Measurements from ENCODE around the gene DCAF4.

Gene DCAF4

DNA sequence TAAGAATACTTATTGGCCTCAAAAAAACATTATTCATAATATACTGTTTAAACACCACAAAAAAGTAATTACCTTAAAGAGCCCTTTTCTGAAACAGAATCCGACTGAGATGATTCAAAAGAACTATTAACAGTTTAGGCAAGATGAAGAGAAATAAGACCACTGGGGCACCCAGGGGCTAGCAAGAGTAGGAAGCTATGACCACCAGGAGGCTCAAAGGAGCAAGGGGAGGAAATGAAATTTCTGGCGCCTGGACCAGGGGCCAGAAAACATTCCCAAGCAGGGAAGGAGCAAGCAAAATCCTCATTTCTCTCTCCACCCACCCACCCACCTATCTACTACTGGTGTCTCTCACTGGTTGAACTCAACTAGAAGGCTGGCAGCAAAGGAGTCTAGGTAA, 6.3 kb upstream of the DCAF4 start:
- no peak for DNase-seq (ENCODE audit: extremely low spot score)

DNA sequence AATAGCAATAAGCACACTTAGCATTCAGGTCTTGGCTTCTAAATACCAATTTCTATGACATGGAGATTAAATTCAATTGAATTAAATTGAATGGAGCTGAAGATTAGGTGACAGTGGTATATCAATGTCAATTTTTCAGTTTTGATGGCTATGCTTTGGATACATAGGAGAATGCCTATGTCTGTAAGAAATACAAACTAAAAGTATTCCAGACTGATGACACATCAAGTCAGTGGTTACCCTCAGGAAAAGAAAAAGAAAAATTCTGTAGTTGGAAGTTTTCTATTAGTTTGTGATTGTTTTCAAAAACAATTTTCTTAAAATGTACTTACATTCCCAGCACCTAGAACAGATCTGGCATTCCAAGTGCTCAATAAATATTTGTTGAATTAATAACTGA, 4.9 kb upstream of the DCAF4 start:
- CTCF ChIA-PET = interaction anchor here (1.1 to 4.1 kb wide), 5 partner anchors 17 to 407 kb away, joined by 4 to 12 read pairs (median 6); no protein-coding TSS in a partner anchor

More for the DNA sequence above, 6.3 kb upstream of the DCAF4 start:
- TF ChIP-seq, protein P1, sequence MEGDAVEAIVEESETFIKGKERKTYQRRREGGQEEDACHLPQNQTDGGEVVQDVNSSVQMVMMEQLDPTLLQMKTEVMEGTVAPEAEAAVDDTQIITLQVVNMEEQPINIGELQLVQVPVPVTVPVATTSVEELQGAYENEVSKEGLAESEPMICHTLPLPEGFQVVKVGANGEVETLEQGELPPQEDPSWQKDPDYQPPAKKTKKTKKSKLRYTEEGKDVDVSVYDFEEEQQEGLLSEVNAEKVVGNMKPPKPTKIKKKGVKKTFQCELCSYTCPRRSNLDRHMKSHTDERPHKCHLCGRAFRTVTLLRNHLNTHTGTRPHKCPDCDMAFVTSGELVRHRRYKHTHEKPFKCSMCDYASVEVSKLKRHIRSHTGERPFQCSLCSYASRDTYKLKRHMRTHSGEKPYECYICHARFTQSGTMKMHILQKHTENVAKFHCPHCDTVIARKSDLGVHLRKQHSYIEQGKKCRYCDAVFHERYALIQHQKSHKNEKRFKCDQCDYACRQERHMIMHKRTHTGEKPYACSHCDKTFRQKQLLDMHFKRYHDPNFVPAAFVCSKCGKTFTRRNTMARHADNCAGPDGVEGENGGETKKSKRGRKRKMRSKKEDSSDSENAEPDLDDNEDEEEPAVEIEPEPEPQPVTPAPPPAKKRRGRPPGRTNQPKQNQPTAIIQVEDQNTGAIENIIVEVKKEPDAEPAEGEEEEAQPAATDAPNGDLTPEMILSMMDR (IDR thresholded peaks at IDR 0.05; ENCODE audit: control extremely low read depth, extremely low read depth, low read depth, missing control alignments) = no peak
- POLR2A ChIA-PET = no interaction called here
- CTCF ChIA-PET = interaction anchor here (1.0 to 4.1 kb wide), 3 partner anchors 12 to 403 kb away, joined by 4 to 12 read pairs (median 5); no protein-coding TSS in a partner anchor

DNA sequence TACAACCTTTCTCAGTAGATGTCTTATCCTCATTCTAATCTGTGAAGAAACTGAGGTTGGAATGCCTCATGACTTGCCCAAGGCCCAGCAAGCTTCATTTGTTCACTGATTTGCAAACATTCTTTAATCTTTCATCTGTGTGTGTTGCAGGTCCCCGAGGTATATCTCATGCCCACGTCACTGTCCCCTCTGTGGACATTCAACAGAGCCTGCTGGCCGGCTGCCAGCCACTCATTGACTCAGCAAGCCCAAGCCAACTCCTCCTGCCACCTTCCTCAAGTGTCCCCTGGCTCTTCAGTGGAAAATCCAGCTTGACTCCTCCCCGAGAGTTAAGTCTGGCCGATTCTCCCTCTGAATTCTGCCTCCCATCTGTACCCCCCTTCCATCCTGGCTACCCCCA, 1.9 kb upstream of the DCAF4 start:
- no peak for DNase-seq (ENCODE audit: extremely low spot score)
- POLR2A ChIA-PET = no interaction called here
- CTCF ChIA-PET = interaction anchor here (1.3 to 3.7 kb wide), 3 partner anchors 15 to 409 kb away, joined by 3 to 29 read pairs (median 6); no protein-coding TSS in a partner anchor
- TF ChIP-seq, protein P1 (IDR thresholded peaks at IDR 0.05; ENCODE audit: control extremely low read depth, extremely low read depth, low read depth, missing control alignments) = no peak

More for the DNA sequence above, 4.9 kb upstream of the DCAF4 start:
- no peak for DNase-seq (ENCODE audit: extremely low spot score)
- TF ChIP-seq, protein P1 (IDR thresholded peaks at IDR 0.05; ENCODE audit: control extremely low read depth, extremely low read depth, low read depth, missing control alignments) = no peak
- POLR2A ChIA-PET = no interaction called here

DNA sequence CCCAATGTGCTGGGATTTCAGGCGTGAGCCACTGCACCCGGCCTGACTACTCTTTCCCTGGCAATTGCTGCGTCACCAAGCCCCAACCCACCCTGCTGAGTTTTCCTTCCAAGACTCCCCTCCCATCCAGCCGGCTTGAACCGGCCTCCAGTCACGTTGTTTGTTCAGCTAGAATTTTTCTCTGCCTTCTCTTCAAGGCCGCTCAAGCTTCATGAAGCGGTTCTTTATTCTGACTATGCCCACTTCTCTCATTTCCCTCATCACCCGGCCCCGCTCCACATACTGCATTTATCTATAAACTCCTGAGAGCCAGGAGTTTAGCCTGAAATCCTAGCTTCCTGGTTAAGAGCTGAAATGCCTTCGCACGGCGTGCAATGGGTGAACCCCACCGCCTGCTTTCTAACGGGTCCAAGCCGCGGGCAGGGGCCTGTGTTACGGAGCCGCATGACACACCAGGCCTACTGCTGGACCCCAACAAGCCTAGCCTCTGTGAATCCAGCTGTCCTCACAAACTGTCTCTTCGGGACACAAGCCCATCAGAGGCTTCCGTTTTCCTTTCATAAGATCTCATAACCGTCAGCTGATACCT, 999 bp upstream of the DCAF4 start:
- ChIA-PET CTCF (interaction anchor here (1.2 to 3.7 kb wide), 3 partner anchors 16 to 410 kb away, joined by 5 to 29 read pairs (median 6); no protein-coding TSS in a partner anchor), POLR2A (no interaction called here)
- DNase-seq (ENCODE audit: extremely low spot score) = no peak
- TF ChIP-seq, protein P1 (IDR thresholded peaks at IDR 0.05; ENCODE audit: control extremely low read depth, extremely low read depth, low read depth, missing control alignments) = no peak

DNA sequence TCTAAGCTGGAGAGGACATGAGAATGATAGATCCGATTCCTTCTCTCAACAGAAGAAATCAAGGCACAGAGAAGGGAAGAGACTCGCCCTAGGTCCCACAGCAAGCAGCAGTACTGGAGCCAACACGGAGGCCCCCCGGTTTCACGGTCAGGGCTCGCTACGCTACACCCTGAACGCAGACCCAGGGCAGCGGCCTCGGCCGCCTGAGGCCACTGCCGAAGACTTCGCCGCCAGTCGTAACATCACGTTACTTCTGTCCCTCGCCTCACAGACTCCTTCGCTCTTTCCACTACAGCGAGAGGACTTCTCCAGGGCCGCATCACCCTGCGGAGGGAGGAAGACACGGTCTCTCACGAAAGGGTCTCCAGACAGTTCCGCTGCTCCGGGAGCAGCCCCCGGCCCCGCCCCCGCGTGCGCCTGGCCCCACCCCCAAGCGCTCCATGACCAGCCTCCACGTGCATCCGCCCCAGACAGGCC, 411 bp upstream of the DCAF4 start:
- TF ChIP-seq, protein P1 (IDR thresholded peaks at IDR 0.05; ENCODE audit: control extremely low read depth, extremely low read depth, low read depth, missing control alignments) = no peak
- no peak for DNase-seq (ENCODE audit: extremely low spot score)
- POLR2A ChIA-PET = no interaction called here
- CTCF ChIA-PET = interaction anchor here (1.2 to 3.7 kb wide), 3 partner anchors 21 to 411 kb away, joined by 5 to 29 read pairs (median 15); no protein-coding TSS in a partner anchor

DNA sequence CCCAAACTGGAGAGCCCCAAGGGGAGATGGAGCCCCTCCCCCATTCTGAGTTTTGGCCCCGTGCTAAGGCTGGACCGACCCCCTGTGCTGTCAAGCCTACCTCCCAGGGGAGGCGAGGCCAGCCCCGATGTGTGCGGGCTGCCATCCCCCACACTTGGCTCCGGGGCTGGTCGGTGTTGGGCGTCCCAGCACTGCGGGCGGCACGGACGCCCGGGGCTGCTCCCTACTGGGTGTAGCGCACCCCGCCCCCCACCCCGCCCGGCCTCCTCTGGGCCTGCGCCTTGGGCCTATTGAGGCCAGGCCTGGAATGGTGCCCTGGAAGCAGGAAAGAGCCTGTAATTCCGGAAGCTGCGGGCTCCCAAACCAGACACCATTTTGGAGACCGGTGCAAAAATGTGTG, 2.6 kb downstream of the DCAF4 start:
- TF ChIP-seq, protein P1 (IDR thresholded peaks at IDR 0.05; ENCODE audit: control extremely low read depth, extremely low read depth, low read depth, missing control alignments) = no peak
- no peak for DNase-seq (ENCODE audit: extremely low spot score)
- POLR2A ChIA-PET = no interaction called here
- CTCF ChIA-PET = interaction anchor here (1.3 kb wide), 1 partner anchor 415 kb away, joined by 4 read pairs; no protein-coding TSS in a partner anchor
